Neural cell (in vitro differentiated cells): ENCODE results near the gene SCRG1. TPM values are rescaled to one million over a fixed set of nuclear protein-coding genes. Genes with fewer than 3 reads are reported as not detected.

Source experiments
- H2AFZ ChIP-seq: fragments of 200-600, 300-800 bp; sonication (generic), shearing (Covaris generic); 2 replicates; pipeline ENCODE4 v1.6.0; 2014; ENCODE audit warnings: low read depth, mild to moderate bottlenecking, antibody characterized with exemption, low read length, moderate library complexity
- H3F3A ChIP-seq: fragments of 200-600 bp; shearing (Covaris generic); 2 replicates; pipeline ENCODE4 v1.6.1; 2016; ENCODE audit warnings: mild to moderate bottlenecking, moderate library complexity, mixed read lengths, antibody characterized with exemption, low read length; ENCODE audit not compliant: insufficient read depth, poor library complexity, severe bottlenecking
- H3K27ac ChIP-seq: fragments of 200-600, 300-800 bp; sonication (generic), shearing (Covaris generic); 2 replicates; pipeline ENCODE4 v1.5.1; 2014; ENCODE audit warnings: mild to moderate bottlenecking, low read length, moderate library complexity
- H3K27me3 ChIP-seq: fragments of 300-800, 200-600 bp; sonication (generic), shearing (Covaris generic); 2 replicates; pipeline ENCODE4 v1.6.0; 2014; ENCODE audit warnings: mild to moderate bottlenecking, low read depth, low read length, moderate library complexity; ENCODE audit not compliant: insufficient read depth
- H3K36me3 ChIP-seq: fragments of 300-800, 200-600 bp; sonication (generic), shearing (Covaris generic); 2 replicates; pipeline ENCODE4 v1.5.1; 2014; ENCODE audit warnings: mild to moderate bottlenecking, antibody characterized with exemption, low read length, moderate library complexity; ENCODE audit not compliant: insufficient read depth
- H3K4me2 ChIP-seq: fragments of 300-800, 200-600 bp; sonication (generic), shearing (Covaris generic); 2 replicates; pipeline ENCODE4 v1.6.0; 2014; ENCODE audit warnings: mild to moderate bottlenecking, low read length
- H3K4me3 ChIP-seq: fragments of 300-800, 200-600 bp; sonication (generic), shearing (Covaris generic); 2 replicates; pipeline ENCODE4 v1.5.1; 2014; ENCODE audit warnings: mild to moderate bottlenecking, low read length, moderate library complexity
- H3K79me2 ChIP-seq: fragments of 200-600 bp; shearing (Covaris generic); replicated peaks from 2 replicates; pipeline ENCODE4 v1.6.0; 2014; ENCODE audit warnings: mild to moderate bottlenecking, low read length, moderate library complexity; ENCODE audit not compliant: insufficient read depth
- H3K9ac ChIP-seq: fragments of 300-800, 200-600 bp; sonication (generic), shearing (Covaris generic); 2 replicates; pipeline ENCODE4 v1.6.1; 2016; ENCODE audit warnings: mild to moderate bottlenecking, low read length, mixed read lengths
- H3K9me2 ChIP-seq: fragments of 200-600 bp; shearing (Covaris generic); 2 replicates; pipeline ENCODE4 v1.6.1; 2016; ENCODE audit warnings: mild to moderate bottlenecking, low read length, mixed read lengths; ENCODE audit not compliant: insufficient read depth
- H3K9me3 ChIP-seq: fragments of 200-600, 300-800 bp; sonication (generic), shearing (Covaris generic); 2 replicates; pipeline ENCODE4 v1.6.1; 2016; ENCODE audit warnings: mild to moderate bottlenecking, mixed run types, low read length, moderate library complexity, mixed read lengths
- H4K20me1 ChIP-seq: fragments of 200-600 bp; shearing (Covaris generic); 2 replicates; pipeline ENCODE4 v1.6.1; 2016; ENCODE audit warnings: mild to moderate bottlenecking, mixed run types; ENCODE audit not compliant: insufficient read depth
- CTCF ChIP-seq: fragments of 450-650 bp; IDR thresholded peaks from 2 replicates; pipeline ENCODE4 v1.5.1; 2014; ENCODE audit warnings: antibody characterized with exemption, mild to moderate bottlenecking, moderate library complexity; ENCODE audit not compliant: poor library complexity, severe bottlenecking
- EP300 ChIP-seq: fragments of 450-650 bp; conservative IDR thresholded peaks from 2 replicates; pipeline ENCODE4 v1.6.1; 2014; ENCODE audit warnings: antibody characterized with exemption, mild to moderate bottlenecking, moderate library complexity; ENCODE audit not compliant: poor library complexity, severe bottlenecking
- EZH2 ChIP-seq: fragments of 200-600, 300-800 bp; shearing (Covaris generic), sonication (generic); IDR thresholded peaks from 2 replicates; pipeline ENCODE4 v1.6.1; 2014; ENCODE audit warnings: antibody characterized with exemption, low read length, borderline replicate concordance, mild to moderate bottlenecking; ENCODE audit not compliant: insufficient read depth, poor library complexity, severe bottlenecking
- MXI1 ChIP-seq: fragments of 450-650 bp; conservative IDR thresholded peaks from 2 replicates; pipeline ENCODE4 v1.6.1; 2014; ENCODE audit warnings: antibody characterized with exemption, mild to moderate bottlenecking; ENCODE audit not compliant: poor library complexity, severe bottlenecking
- POLR2AphosphoS5 ChIP-seq: IDR thresholded peaks from 2 replicates; pipeline ENCODE4 v1.6.1; 2012
- RAD21 ChIP-seq: fragments of 450-650 bp; conservative IDR thresholded peaks from 2 replicates; pipeline ENCODE4 v1.6.1; 2014; ENCODE audit warnings: antibody characterized with exemption, mild to moderate bottlenecking, moderate library complexity
- REST ChIP-seq: IDR thresholded peaks from 2 replicates; pipeline ENCODE4 v1.6.1; 2012; ENCODE audit warnings: borderline replicate concordance
- SMC3 ChIP-seq: fragments of 450-650 bp; conservative IDR thresholded peaks from 2 replicates; pipeline ENCODE4 v1.6.1; 2014; ENCODE audit warnings: antibody characterized with exemption, mild to moderate bottlenecking, moderate library complexity; ENCODE audit not compliant: poor library complexity
- TAF1 ChIP-seq: IDR thresholded peaks from 2 replicates; pipeline ENCODE4 v1.6.1; 2012; ENCODE audit warnings: low read depth
- polyA plus RNA-seq: library from polyadenylated mRNA; depleted of rRNA; stranded (reverse); fragments of >200 nt; gene quantifications from 2 replicates; pipeline ENCODE4 v1.2.3, GENCODE V29; 2014

The SCRG1 gene
- polyA plus RNA-seq, 1 donor from 2014 or later = 0.42 TPM

GRCh38 chr4:173405840-173406606 is 7.1 kb upstream of the SCRG1 start:
- no peaks in the 10 kb centered on the region for H3K9me3 ChIP-seq
- H4K20me1 ChIP-seq = no peaks in the 10 kb centered on the region
- no peaks in the 10 kb centered on the region for H3F3A ChIP-seq
- no peak overlapping the region for H3K4me3 ChIP-seq
- H3K4me2 ChIP-seq = no peak overlapping the region
- H3K9ac ChIP-seq = no peak overlapping the region
- H3K27me3 ChIP-seq = no peaks in the 10 kb centered on the region
- H3K79me2 ChIP-seq = no peaks in the 10 kb centered on the region
- no peak overlapping the region for H2AFZ ChIP-seq
- H3K9me2 ChIP-seq = no peaks in the 10 kb centered on the region
- H3K36me3 ChIP-seq = no peaks in the 10 kb centered on the region
- H3K27ac ChIP-seq = no peak overlapping the region
- no peak for TF ChIP-seq TAF1
- TF ChIP-seq EP300 = no peak
- TF ChIP-seq EZH2 = no peak
- TF ChIP-seq CTCF = no peak
- no peak for TF ChIP-seq MXI1
- TF ChIP-seq REST = no peak
- TF ChIP-seq POLR2AphosphoS5 = no peak
- no peak for TF ChIP-seq RAD21
- TF ChIP-seq SMC3 = no peak

- no peak overlapping the region for H3K4me2 ChIP-seq
- TF ChIP-seq SMC3 (no peak), RAD21 (no peak), CTCF (no peak), REST (no peak), POLR2AphosphoS5 (no peak), TAF1 (no peak), EP300 (no peak), EZH2 (no peak), MXI1 (no peak)
- no peaks in the 10 kb centered on the region for H3F3A ChIP-seq
- H4K20me1 ChIP-seq = no peaks in the 10 kb centered on the region
- no peaks in the 10 kb centered on the region for H3K9me3 ChIP-seq
- H3K27me3 ChIP-seq = no peaks in the 10 kb centered on the region
- no peak overlapping the region for H2AFZ ChIP-seq
- H3K9me2 ChIP-seq = no peaks in the 10 kb centered on the region
- H3K27ac ChIP-seq = no peak overlapping the region
- no peaks in the 10 kb centered on the region for H3K79me2 ChIP-seq
- no peak overlapping the region for H3K9ac ChIP-seq
- H3K36me3 ChIP-seq = no peaks in the 10 kb centered on the region
- H3K4me3 ChIP-seq = no peak overlapping the region
These were observed 5.5 kb upstream of the SCRG1 start for GRCh38 chr4:173404296-173404865.
